NCI-H1694 treated with DMSO at 0.1 percent for 48 hours (cell line): ENCODE data around the gene MAP3K7.
"Not testable (repeated sequence)": the region's sequence is repeated elsewhere in the genome, so short reads cannot be mapped to it uniquely, and the experiment has no call there.

Experiments
- DNase-seq: peaks from one replicate; lab custom pipeline; 2025; lab: John Stamatoyannopoulos, UW

MAP3K7 gene

DNA sequence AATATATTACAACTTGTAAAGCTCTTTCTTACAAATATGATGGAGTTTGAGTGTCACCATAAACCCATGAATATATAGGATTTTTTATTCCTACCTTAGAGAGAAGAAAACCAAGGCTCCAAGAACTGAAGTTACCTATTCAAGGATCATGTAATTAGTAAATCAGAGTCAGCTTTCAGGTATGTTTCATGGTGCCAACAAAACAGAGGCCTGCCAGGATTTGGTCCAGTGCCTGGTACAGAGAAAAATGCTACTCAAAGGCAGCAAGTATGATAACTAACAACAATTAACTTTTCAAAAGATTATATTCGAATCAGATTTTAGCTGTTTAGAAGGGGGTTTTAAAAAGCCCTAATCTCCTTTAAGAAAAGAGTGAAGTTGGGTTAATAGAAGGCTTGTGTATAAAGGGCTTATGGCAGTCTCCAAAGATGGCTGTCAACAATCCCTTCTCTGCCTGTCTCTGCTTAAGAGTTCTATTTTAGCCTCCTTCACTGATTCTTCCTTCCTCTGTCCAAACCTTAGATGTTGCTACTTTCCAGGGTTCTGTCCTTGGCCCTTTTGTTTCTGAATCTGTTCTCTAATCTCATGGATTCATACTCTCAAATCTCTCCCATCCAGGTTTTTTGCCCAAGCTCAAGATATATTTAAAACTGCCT lies 7.8 kb downstream of the MAP3K7 start:
- no peak for DNase-seq

DNA sequence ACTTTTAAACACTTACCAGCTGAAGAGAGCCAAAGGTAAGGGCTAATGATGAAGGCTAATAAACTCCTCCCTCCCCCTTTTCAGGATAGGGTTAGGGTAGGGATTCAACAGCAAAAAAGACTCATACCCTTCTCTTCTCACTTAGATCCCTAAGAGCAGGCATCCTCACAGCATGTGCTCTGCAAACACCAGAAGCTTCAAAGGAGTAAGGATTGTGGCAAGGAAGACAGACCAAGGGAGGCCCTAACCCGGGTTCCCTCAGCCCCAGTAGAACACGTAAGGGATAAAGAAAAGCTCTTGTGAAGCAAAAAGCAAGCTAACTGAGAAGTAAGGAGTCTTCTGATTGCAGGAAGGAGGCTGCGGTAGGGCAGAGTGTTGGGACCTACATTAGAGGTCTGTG lies 11.6 kb downstream of the MAP3K7 start:
- DNase-seq: no peak

DNA sequence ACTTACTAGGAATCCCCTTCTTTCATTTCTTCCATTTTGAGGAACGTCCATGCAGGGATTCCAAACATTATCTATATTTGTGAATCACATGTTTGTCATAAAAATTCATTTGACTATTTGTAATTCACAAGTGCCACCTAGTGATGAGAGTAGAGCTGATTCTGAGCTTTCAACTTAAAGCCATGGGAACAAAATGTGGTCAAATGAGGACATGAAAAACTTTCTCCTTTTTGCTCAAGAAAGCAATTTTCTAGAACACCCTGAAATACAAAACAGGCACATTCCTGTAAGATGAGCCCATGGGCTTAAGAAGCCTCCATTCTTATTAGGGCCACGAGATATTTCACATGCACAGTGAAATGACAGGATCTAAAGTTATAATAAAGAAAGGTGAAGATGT lies 12.3 kb downstream of the MAP3K7 start:
- no peak for DNase-seq

DNA sequence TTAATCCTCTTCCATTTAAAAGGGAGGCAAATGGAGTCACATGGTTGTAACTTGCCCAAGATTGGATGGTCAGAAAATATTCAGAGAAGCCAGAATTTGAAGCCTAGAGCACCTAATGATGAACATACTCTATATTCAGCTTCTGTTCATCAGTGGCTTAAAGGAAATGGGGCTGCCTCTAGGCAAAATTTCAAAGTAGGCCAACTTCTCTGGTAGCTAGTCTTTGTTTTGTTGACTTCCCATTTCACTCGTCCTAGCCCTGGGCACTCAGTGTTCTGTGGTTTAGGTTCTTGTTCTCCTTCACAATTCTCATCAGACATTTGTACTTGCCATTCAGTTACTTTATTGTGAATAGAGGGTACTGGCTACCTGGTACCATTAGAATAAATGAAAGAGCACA lies 13.2 kb downstream of the MAP3K7 start:
- no peak for DNase-seq

DNA sequence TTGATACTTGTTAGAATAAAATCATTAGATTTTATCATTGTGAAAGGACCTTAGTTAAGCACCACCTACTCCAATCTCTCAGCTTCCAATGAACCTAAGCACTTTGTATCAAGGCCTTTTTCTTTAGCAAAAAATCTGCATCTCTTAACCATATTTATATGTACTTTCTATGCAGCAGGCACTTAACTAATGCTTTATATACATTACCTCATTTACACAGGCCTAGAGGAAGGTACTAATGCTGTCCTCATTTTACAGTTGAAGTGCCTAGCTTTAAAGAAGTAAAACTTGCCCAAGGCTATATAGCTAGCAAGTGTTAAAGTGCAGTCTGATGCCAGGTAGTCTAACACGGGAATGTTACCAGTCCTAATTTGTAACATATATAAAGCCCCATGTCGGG lies 14.0 kb downstream of the MAP3K7 start:
- DNase-seq: no peak

DNA sequence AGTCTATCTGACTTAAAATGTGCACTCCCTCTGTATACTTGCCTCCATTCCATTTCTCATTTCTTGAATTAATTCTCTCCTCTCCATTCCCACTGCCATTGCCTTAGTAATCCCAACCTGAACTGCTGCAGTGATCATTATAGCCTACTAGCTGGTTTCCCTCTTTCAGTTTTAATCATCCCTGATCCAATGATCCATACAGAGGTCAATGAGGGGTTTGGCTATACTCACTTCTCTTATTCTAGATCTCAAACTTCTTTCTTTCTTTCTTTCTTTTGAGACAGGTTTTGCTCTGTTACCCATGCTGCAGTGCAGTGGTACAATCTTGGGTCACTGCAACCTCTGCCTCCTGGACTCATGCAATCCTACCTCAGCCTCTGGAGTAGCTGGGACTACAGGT lies 17.6 kb downstream of the MAP3K7 start:
- DNase-seq: no peak

DNA sequence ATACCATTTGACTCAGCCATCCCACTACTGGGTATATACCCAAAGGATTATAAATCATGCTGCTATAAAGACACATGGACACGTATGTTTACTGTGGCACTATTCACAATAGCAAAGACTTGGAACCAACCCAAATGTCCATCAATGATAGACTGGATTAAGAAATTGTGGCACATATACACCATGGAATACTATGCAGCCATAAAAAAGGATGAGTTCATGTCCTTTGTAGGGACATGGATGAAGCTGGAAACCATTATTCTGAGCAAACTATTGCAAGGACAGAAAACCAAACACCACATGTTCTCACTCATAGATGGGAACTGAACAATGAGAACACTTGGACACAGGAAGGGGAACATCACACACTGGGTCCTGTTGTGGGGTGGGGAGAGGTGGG lies 19.2 kb downstream of the MAP3K7 start:
- not testable (repeated sequence) for DNase-seq

DNA sequence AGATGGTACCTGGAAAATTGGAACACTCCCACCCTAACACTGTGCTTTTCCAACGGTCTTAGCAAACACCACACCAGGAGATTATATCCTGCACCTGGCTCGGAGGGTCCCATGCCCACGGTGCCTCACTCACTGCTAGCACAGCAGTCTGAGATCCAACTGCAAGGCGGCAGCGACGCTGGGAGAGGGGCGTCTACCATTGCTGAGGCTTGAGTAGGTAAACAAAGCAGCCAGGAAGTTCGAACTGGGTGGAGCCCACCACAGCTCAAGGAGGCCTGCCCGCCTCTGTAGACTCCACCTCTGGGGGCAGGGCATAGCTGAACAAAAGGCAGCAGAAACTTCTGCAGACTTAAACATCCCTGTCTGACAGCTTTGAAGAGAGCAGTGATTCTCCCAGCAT lies 24.5 kb downstream of the MAP3K7 start:
- DNase-seq: not testable (repeated sequence)

DNA sequence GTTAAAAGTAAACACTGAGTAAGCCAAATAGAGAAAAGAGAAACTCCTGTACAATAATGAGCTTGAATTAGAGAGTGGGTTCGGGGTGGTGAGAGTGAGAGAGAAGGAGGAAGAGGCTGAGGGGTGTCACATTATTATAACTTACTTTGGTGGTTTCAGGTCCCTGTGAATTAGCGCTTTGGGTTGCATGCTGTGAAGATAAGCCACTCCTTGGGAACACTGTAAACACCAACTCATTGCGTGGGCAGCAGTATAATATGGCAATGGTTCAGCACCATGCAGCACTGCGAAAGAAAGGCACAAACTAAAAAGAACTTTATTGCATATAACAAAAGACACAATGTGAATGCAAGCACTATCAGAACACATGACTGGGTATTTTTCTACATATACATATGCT lies 26.9 kb downstream of the MAP3K7 start:
- no peak for DNase-seq

DNA sequence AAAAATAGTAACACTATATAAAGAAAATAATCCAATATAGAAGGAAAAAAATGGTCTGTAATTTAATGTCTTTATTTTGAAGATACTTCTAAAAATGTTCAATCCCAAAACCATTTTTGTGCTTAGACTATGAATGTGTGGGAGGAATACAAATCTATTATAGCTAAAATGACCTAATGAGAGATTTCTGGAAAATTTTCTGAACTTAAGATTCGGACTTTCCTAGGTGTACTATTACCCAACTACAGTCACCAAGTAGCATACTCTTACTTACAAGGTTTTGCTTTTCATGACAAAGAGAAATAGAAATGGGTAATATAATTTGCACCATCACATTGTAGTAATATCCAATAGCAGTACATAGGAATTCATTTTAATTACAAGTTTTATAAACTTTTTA lies 29.9 kb downstream of the MAP3K7 start:
- no peak for DNase-seq

DNA sequence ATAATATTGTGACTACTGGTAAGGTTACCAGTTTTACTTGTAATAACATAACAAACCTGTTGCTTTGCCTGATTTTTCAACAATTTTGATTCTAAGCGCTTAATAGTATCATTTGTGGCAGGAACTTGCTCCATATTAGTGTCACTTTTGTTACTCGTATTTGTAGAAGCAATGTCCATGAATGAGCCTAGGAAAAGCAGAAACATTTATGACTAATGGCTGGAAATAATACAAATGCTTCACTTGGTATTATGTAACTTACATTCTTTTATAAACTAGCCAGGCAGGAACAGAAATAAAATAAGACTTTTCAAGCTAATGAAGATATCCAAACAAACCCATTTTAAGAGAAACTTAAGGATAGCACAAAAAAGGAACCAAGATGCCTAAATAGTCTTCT lies 38.9 kb downstream of the MAP3K7 start:
- no peak for DNase-seq

DNA sequence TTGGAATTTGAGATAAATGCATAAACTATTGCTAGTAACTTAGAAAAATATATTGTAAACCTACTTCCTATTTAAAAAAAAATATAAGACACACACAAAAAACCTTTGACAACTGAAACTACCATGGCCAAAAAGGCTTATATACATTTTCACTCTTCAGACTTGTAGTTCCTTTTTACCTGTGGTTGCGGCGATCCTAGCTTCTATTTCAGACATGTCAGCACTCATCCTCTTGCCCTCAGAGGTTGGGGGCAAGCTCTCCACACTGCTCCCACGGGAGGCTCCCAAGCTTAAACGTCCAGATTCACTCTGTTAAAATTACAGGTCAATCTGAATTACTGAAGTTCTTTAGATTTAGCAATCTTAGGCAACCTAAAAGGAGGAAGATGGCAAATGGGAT lies 39.8 kb downstream of the MAP3K7 start:
- no peak for DNase-seq

DNA sequence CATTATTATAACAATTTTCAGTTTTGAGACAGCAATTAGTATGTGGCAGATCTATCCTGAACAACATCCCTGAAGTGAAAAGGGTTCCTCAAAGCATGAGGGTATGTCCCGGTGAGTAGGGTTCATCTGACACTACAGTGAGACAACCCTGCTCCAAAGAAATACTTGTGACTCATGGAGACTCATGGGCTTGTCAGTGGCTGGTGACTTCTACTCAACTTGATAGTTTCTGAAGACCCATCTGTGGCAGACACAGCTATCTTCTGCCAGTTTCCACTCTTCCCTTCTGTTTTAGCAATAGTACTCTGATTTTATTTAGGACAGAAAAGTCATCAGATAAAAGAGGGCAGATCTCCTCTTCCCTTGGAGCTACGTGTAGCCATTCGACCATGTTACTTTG lies 41.4 kb downstream of the MAP3K7 start:
- DNase-seq: no peak

DNA sequence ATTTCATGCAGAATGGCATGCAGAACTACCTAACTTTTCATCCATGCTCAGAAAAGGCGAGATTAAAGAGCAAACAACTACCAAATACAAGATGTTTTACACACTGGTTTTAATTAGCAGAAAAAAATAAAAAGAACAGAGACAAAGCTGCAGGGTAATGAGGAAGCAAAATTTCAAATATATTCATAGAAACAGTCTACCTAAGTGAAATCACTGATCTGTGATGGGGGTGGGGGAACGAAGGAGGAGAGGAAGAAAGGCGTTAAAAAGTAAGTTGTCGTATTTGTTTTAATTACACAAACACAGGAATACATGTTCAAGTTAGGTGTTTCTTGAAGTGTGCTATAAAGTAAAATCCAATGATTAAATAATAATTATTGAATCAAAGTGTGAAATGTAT lies 42.1 kb downstream of the MAP3K7 start:
- DNase-seq: no peak

DNA sequence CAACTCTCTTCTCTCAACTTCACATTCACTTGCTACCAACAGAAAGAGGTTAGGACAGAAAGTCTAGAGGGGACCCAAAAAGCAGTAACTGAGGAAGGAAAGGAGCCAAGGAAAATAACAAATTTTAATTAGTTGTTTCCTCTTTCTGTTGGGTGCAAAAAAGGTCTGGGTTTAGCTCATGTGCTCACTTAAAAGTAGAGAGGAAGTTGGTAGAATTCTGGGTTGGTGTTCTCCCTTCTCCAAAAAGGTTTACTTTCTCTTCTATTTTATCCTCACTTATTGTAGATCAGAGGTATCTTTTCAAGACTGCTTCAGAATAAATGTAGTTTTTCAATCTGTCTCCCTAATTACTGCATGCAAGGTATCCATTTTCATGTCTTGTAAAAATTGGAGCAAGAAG lies 42.8 kb downstream of the MAP3K7 start:
- no peak for DNase-seq

DNA sequence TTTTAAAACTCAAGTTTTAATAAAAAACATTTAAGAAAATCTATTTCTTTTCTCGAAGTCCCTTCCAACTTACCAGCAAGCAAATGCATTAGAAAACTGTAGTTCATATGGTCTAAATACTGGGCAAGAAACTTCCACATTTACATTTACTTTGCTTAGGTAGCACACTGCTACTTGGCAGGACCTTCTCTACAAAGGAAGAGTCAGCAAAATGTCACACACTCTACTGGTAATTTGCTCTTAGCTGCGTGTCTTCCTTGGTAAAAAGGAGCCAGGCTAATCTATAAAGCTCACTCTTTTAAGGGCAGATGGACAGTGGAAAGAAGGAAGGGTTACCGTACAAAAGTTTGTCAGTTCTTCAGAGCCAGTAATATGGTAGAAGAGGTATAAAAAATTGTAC lies 45.7 kb downstream of the MAP3K7 start:
- DNase-seq: no peak

DNA sequence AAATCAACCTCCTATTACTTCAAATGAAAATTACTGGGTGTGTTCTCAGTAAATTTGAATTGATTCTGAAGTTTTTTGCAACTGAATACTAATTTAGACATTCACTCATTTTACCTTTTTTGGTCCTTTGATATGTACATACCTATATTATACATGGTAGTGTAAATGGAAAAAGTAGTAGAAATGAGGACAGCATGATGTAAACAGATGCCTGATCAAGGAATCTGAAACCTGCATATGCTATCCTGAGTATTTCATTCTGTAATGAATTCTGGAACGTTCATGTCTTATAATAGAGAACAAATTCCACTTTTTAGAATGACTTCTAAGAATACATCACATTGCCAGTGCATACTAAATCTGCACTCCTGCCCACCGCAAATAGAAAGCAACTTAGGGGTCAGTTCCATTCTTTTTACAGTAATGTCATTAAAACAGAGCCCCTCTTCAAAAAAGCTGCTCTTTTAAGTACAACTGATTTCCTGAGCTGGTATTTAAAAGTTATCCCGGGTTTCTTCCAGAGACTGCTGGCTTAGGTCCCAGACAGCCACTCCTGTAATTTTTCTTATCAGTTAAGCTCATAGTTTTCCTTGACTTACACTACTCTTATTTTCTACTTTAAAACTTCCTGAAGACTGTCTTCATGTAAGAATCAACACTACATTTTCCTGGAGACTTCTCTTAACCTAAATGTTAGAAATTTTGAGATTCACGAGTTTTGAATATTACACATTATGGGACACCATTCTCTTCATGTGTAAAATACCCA lies 48.4 kb downstream of the MAP3K7 start:
- DNase-seq: no peak

DNA sequence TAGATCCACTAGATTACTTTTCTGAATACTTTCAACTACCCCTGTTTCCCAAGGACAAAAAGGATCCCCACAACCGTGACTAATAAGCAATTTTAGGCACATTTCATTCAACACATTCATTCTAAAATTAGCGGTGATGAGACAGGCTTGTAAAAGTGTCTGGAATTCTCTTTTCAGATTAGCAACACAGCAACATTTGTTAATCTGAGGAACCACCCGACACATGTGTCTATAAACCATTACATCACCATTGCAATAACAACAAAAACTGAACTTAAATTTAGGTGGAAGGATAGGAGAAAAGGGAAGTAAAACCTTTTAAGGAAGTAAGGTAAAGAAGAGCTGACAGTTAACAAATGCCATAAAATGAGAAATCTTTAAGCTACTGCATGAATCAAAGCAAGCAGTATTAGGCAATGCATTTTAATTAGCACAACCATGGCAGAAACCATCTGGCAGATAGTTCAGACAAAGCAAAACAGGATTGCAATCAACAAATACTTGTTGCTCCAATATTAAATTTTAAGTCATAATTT lies 49.1 kb downstream of the MAP3K7 start:
- peak; percentile 39 for DNase-seq

DNA sequence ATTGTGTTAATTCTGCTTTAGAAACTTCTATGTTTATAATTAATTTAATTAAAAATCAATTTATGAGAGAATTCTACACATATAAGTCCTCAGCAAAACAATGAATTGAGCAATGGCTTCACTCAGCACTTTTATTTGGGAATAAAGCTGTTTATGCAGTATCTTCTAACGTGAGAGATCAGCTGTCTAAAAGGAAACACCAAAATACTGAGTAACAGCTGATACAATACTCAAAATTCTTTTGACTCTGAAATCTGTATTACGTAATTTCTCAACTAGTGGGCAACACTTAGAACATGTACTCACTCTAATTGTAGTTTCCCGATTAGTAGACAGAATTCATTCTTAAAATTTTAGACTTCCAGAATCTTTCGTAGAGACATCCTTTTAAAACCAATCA lies 49.8 kb downstream of the MAP3K7 start:
- DNase-seq: no peak

DNA sequence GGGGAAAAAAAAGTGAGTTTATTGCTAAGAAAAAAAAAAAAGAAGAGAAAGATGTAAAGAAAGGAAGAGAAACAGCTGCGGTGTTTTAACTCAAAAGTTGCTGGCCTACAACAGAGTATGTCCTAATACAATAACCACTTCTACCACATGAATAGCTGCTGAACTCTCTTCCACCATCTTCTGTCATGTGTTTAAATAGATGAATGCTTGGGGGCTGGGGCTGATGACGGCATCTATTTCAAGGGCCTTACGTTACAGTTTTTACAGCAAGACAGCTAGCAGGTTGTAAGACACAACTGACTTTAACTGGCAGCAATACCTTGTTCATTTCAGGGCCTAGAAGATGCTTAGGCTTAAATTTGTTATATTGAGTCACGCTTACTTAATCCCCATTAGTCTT lies 50.4 kb downstream of the MAP3K7 start:
- no peak for DNase-seq

DNA sequence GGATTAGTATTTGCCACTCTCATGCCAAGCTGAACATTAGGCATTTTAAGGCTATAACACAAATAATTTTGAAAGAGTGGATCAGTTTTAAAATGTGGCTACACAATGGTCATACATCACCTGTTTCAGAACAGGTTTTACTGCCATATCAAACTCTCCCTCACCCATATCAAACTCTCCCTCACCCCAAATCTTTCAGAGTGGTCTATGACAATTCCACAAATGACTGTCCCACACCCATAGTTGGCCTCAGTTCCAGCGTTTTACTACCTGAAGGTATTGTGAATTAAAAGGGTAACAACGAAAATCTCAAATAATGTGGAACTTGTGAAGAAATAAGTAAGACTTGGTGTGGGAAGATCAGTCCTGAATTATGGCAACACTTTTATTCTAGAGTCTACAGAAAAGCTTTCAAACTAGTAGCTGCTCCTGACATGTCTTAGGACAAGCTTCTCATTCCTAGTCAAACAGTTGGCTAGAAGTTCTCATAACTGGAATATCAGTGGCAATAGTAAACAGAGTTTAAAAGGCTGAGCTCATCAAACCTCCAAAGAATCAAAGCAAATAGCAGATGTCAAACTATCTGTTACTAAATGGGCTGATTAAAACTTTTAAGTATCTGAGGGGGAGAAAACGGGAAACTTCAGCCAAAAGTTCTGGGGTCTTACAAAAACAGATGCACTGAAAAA lies 52.4 kb downstream of the MAP3K7 start:
- DNase-seq: no peak

DNA sequence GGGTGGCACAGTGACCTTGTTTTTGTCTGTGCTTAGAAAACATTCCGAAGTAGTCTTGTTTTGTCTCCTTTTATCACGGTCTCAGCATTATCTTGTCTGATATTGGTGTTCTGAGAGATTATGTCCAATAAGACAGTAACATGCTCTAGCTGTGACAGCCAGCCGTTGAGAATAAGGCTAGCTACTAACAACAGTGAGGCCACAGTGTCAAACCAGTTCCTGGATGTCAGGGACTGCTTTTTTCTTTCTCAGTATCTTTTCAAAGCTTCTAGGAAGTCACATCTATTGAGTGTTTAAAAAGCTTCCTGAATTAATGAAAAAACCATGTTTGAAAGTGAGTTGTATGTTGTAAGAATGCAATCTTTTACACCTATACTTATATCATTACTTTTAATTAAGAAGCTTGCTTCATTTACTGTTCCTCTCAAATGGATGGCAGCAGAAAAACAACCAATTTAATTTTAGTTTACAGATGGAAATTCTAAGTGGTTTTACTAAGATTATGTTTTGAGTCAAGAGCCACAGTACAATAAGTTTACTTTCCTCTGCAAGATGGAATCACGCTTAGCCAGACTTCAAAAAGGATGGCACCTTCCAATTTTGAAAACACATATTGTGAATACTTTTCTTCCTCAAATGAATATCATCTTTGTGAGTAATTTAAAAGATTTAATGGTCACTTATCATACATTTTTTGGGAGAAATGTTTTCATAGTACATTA lies 53.1 kb downstream of the MAP3K7 start:
- DNase-seq: no peak
